ENCODE measurements around the gene PXN.
"Not testable (repeated sequence)": the region's sequence is repeated elsewhere in the genome, so short reads cannot be mapped to it uniquely, and the experiment has no call there.

Gene PXN

GRCh38 chr12:120239776-120240494, 25.6 kb downstream of the PXN start:
- DNase-seq = no peak

GRCh38 chr12:120238839-120239445, 26.6 kb downstream of the PXN start:
- no peak for DNase-seq

GRCh38 chr12:120238217-120238616, 27.3 kb downstream of the PXN start:
- DNase-seq = no peak

- no peak for DNase-seq
Observed at GRCh38 chr12:120237360-120238171, 28.0 kb downstream of the PXN start.

GRCh38 chr12:120236809-120237208, 28.7 kb downstream of the PXN start:
- not testable (repeated sequence) for DNase-seq

GRCh38 chr12:120235369-120236323, 29.9 kb downstream of the PXN start:
- no peak for DNase-seq

- no peak for DNase-seq
Observed at GRCh38 chr12:120234643-120235368, 30.7 kb downstream of the PXN start.

- DNase-seq = peak; percentile 59
Observed at GRCh38 chr12:120231316-120232011, 34.1 kb downstream of the PXN start.

GRCh38 chr12:120230974-120231315, 34.6 kb downstream of the PXN start:
- no peak for DNase-seq

GRCh38 chr12:120230326-120230973, 35.1 kb downstream of the PXN start:
- DNase-seq = no peak

- DNase-seq = no peak
Observed at GRCh38 chr12:120229487-120230325, 35.8 kb downstream of the PXN start.

- no peak for DNase-seq
Observed at GRCh38 chr12:120229071-120229486, 36.5 kb downstream of the PXN start.

GRCh38 chr12:120228291-120229070, 37.0 kb downstream of the PXN start:
- DNase-seq = peak; percentile 76

- no peak for DNase-seq
Observed at GRCh38 chr12:120228041-120228290, 37.6 kb downstream of the PXN start.

- DNase-seq = no peak
Observed at GRCh38 chr12:120227233-120228040, 38.1 kb downstream of the PXN start.

- no peak for DNase-seq
Observed at GRCh38 chr12:120225852-120226640, 39.5 kb downstream of the PXN start.

GRCh38 chr12:120225200-120225558, 40.4 kb downstream of the PXN start:
- DNase-seq = no peak

Measured in activated effector memory CD4-positive, alpha-beta T cell treated with Interleukin-2 at 50 U/mL for 16 hours (primary cell).